Calu3 (cell line): ENCODE data around the gene IL3. TPM values are rescaled to one million over a fixed set of nuclear protein-coding genes. Genes with fewer than 3 reads are reported as not detected.

Experiments used
- BruUV-seq: library from RNA; stranded (reverse); fragments of 400-500 nt; replicated peaks from 2 replicates; lab custom pipeline; 2021; lab: Mats Ljungman, UMichigan
- CTCF ChIA-PET: fragments of 300-600 bp; sonication (Branson Sonifier 250); formaldehyde crosslinking; loops from one replicate; lab custom pipeline; 2022; ENCODE audit warnings: antibody characterized with exemption; lab: Charles Lee
- DNase-seq: peaks from one replicate; pipeline ENCODE4 v3.0.0; 2022
- H3K27ac Mint-ChIP-seq: one replicate; pipeline ENCODE4 v1.8.0; 2022; ENCODE audit warnings: mixed read lengths; ENCODE audit not compliant: unreplicated experiment
- H3K27me3 Mint-ChIP-seq: one replicate; pipeline ENCODE4 v1.8.0; 2022; ENCODE audit warnings: mixed read lengths; ENCODE audit not compliant: unreplicated experiment
- H3K36me3 Mint-ChIP-seq: one replicate; pipeline ENCODE4 v1.8.0; 2022; ENCODE audit warnings: mild to moderate bottlenecking, moderate library complexity, mixed read lengths; ENCODE audit not compliant: insufficient read depth, unreplicated experiment
- H3K4me1 Mint-ChIP-seq: one replicate; pipeline ENCODE4 v1.8.0; 2022; ENCODE audit warnings: mild to moderate bottlenecking, low read depth, mixed read lengths; ENCODE audit not compliant: unreplicated experiment
- H3K4me3 Mint-ChIP-seq: one replicate; pipeline ENCODE4 v1.8.0; 2022; ENCODE audit warnings: mild to moderate bottlenecking, low read depth, moderate library complexity, mixed read lengths; ENCODE audit not compliant: unreplicated experiment
- H3K9me3 Mint-ChIP-seq: one replicate; pipeline ENCODE4 v1.8.0; 2022; ENCODE audit warnings: low read depth, mixed read lengths; ENCODE audit not compliant: unreplicated experiment
- CTCF ChIP-seq: fragments of 200-600 bp; IDR thresholded peaks from one replicate; pipeline ENCODE4 v1.8.0; 2022; ENCODE audit warnings: antibody characterized with exemption; ENCODE audit not compliant: unreplicated experiment
- intact Hi-C: fragments of 100-400 bp; cut with micrococcal nuclease; formaldehyde crosslinking; loops from one replicate; pipeline ENCODE4 v1.10.0; 2022; ENCODE audit not compliant: unreplicated experiment
- total RNA-seq: library from RNA; stranded (reverse); gene quantifications from 2 replicates; pipeline ENCODE4 v1.2.3, GENCODE V29; 2022

The IL3 gene
- total RNA-seq, 1 experiment from 2014 or later: not detected

GRCh38 chr5:132027027-132027426 is 33.4 kb upstream of the IL3 start:
- intact Hi-C loops: no loop called here
- no TSS peak for BruUV-seq
- no peak overlapping the region for H3K27ac Mint-ChIP-seq
- CTCF ChIA-PET: no interaction called here
- TF ChIP-seq CTCF: no peak
- H3K27me3 Mint-ChIP-seq: peaks cover 43% of the 10 kb centered on the region
- no peaks in the 10 kb centered on the region for H3K4me1 Mint-ChIP-seq
- H3K9me3 Mint-ChIP-seq: no peaks in the 10 kb centered on the region
- H3K36me3 Mint-ChIP-seq: no peaks in the 10 kb centered on the region
- H3K4me3 Mint-ChIP-seq: no peak overlapping the region
- no peak for DNase-seq

DNA sequence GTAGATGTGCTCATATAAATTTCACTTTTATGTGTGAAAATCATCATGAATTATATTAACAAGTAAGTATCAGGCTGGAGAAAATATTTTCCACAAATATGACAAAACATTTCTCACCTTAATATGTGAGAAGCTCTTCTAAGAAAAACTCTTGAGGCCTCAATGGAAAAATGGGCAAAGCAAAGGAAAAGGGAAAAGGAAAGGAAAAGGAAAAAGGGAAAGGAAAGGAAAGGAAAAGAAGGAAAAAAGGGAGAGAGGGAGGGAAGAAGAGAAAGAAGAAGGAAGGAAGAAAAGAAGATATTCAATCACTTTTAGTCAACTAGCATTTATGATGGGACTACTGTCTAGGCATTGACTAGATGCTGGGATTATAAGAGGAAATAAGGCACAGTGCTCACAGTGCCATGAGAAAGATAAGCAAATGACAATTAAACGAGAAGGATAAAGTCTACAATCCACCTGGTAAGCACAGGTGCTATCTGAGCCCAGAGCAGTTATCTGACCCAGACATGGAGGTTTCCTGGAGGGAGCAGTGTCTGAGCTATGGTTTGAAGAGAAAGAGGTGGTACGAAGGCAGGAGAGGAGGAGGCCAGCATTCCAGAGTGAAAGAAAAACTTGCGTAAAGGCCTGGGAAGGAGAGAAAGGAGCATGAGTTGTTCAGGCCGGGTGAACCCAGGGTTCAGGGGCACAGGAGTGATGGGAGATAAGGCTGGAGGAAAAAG is 30.7 kb upstream of the IL3 start:
- peaks cover 2% of the 10 kb centered on the region for H3K9me3 Mint-ChIP-seq
- CTCF ChIA-PET: interaction anchor here (0.6 kb wide), 1 partner anchor 50 kb away, joined by 4 read pairs; no protein-coding TSS in a partner anchor
- DNase-seq: no peak
- no peaks in the 10 kb centered on the region for H3K36me3 Mint-ChIP-seq
- H3K4me3 Mint-ChIP-seq: no peak overlapping the region
- no TSS peak for BruUV-seq
- no peaks in the 10 kb centered on the region for H3K4me1 Mint-ChIP-seq
- intact Hi-C loops: no loop called here
- TF ChIP-seq CTCF: no peak
- H3K27me3 Mint-ChIP-seq: peaks cover 56% of the 10 kb centered on the region
- no peak overlapping the region for H3K27ac Mint-ChIP-seq

DNA sequence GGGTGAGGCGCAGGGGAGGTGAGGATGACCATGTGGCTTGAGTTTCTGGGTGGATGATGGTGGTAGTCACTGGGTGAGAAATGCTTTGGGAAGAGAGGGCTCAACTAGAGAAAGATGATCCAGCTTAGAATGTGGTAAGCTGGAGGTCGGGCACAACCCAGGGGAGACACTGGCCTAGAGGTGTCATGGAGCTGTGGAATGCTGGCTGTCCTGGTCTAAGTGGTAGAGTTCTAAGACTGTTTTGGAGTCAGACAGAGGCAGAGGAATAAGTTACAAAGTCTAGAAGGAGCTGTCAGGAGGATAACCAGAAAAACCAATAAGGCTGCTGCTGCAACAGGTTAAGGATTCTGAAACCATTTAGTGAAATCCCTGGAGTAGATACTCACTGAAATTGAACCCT is 29.8 kb upstream of the IL3 start:
- peaks cover 2% of the 10 kb centered on the region for H3K9me3 Mint-ChIP-seq
- H3K27me3 Mint-ChIP-seq: peaks cover 56% of the 10 kb centered on the region
- no peaks in the 10 kb centered on the region for H3K4me1 Mint-ChIP-seq
- no TSS peak for BruUV-seq
- H3K27ac Mint-ChIP-seq: no peak overlapping the region
- intact Hi-C loops: no loop called here
- no peak overlapping the region for H3K4me3 Mint-ChIP-seq
- CTCF ChIA-PET: no interaction called here
- TF ChIP-seq CTCF: no peak
- DNase-seq: no peak
- no peaks in the 10 kb centered on the region for H3K36me3 Mint-ChIP-seq

GRCh38 chr5:132032196-132032595 is 28.3 kb upstream of the IL3 start:
- no TSS peak for BruUV-seq
- H3K27me3 Mint-ChIP-seq: peaks cover 54% of the 10 kb centered on the region
- no peak overlapping the region for H3K27ac Mint-ChIP-seq
- H3K4me3 Mint-ChIP-seq: no peak overlapping the region
- CTCF ChIA-PET: no interaction called here
- no peaks in the 10 kb centered on the region for H3K4me1 Mint-ChIP-seq
- no peak for DNase-seq
- TF ChIP-seq CTCF: no peak
- peaks cover 2% of the 10 kb centered on the region for H3K9me3 Mint-ChIP-seq
- H3K36me3 Mint-ChIP-seq: no peaks in the 10 kb centered on the region
- intact Hi-C loops: no loop called here
